ENCODE data around the gene DAB1.

Gene DAB1

GRCh38 chr1:57324388-57324787 lies 99.5 kb downstream of the DAB1 start:
- H4K20me1 ChIP-seq (ENCODE audit: low read depth, low read length), result no peaks in the 10 kb centered on the region
- no peak overlapping the region for H3K9ac ChIP-seq (ENCODE audit: low read length)
- H3K4me3 ChIP-seq (ENCODE audit: insufficient read depth, low read length, poor library complexity, severe bottlenecking), result no peak overlapping the region
- no peaks in the 10 kb centered on the region for H3K27me3 ChIP-seq (ENCODE audit: low read length)
- H3K36me3 ChIP-seq (ENCODE audit: low read length), result no peaks in the 10 kb centered on the region
- H3K9me3 ChIP-seq (ENCODE audit: insufficient read depth, low read length), result no peaks in the 10 kb centered on the region
- no peaks in the 10 kb centered on the region for H3K79me2 ChIP-seq (ENCODE audit: insufficient read depth, low read length)
- TF ChIP-seq, protein P1, sequence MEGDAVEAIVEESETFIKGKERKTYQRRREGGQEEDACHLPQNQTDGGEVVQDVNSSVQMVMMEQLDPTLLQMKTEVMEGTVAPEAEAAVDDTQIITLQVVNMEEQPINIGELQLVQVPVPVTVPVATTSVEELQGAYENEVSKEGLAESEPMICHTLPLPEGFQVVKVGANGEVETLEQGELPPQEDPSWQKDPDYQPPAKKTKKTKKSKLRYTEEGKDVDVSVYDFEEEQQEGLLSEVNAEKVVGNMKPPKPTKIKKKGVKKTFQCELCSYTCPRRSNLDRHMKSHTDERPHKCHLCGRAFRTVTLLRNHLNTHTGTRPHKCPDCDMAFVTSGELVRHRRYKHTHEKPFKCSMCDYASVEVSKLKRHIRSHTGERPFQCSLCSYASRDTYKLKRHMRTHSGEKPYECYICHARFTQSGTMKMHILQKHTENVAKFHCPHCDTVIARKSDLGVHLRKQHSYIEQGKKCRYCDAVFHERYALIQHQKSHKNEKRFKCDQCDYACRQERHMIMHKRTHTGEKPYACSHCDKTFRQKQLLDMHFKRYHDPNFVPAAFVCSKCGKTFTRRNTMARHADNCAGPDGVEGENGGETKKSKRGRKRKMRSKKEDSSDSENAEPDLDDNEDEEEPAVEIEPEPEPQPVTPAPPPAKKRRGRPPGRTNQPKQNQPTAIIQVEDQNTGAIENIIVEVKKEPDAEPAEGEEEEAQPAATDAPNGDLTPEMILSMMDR (IDR thresholded peaks at IDR 0.05; ENCODE audit: insufficient read depth, low read length, poor library complexity, severe bottlenecking), result no peak
- TF ChIP-seq EZH2phosphoT487 (conservative IDR thresholded peaks at IDR 0.05; ENCODE audit: low read length), result no peak
- H3F3A ChIP-seq (ENCODE audit: insufficient read depth), result no peaks in the 10 kb centered on the region
- no peaks in the 10 kb centered on the region for H3K9me2 ChIP-seq (replicated peaks; ENCODE audit: insufficient read depth, low read length)
- H3K27ac ChIP-seq (ENCODE audit: low read depth, low read length), result no peak overlapping the region
- no peak overlapping the region for H2AFZ ChIP-seq (ENCODE audit: low read depth, low read length, severe bottlenecking)
- no peak overlapping the region for H3K4me2 ChIP-seq (ENCODE audit: low read depth, low read length, poor library complexity, severe bottlenecking)

GRCh38 chr1:57321776-57322175 lies 102.1 kb downstream of the DAB1 start:
- Histone ChIP-seq H3K9me2 (replicated peaks; ENCODE audit: insufficient read depth, low read length) (no peaks in the 10 kb centered on the region), H3K27ac (ENCODE audit: low read depth, low read length) (no peak overlapping the region)

GRCh38 chr1:57319791-57320190 lies 104.1 kb downstream of the DAB1 start:
- Histone ChIP-seq H3K4me2 (ENCODE audit: low read depth, low read length, poor library complexity, severe bottlenecking) (no peak overlapping the region), H3F3A (ENCODE audit: insufficient read depth) (no peaks in the 10 kb centered on the region), H3K4me3 (ENCODE audit: insufficient read depth, low read length, poor library complexity, severe bottlenecking) (no peak overlapping the region), H3K27me3 (ENCODE audit: low read length) (no peaks in the 10 kb centered on the region), H2AFZ (ENCODE audit: low read depth, low read length, severe bottlenecking) (no peak overlapping the region), H3K36me3 (ENCODE audit: low read length) (no peaks in the 10 kb centered on the region), H3K27ac (ENCODE audit: low read depth, low read length) (no peak overlapping the region), H4K20me1 (ENCODE audit: low read depth, low read length) (no peaks in the 10 kb centered on the region), H3K9me3 (ENCODE audit: insufficient read depth, low read length) (no peaks in the 10 kb centered on the region), H3K9ac (ENCODE audit: low read length) (no peak overlapping the region), H3K9me2 (replicated peaks; ENCODE audit: insufficient read depth, low read length) (no peaks in the 10 kb centered on the region), H3K79me2 (ENCODE audit: insufficient read depth, low read length) (no peaks in the 10 kb centered on the region)
- TF ChIP-seq, protein P1 (IDR thresholded peaks at IDR 0.05; ENCODE audit: insufficient read depth, low read length, poor library complexity, severe bottlenecking), result no peak
- no peak for TF ChIP-seq EZH2phosphoT487 (conservative IDR thresholded peaks at IDR 0.05; ENCODE audit: low read length)

More at GRCh38 chr1:57321776-57322175, 102.1 kb downstream of the DAB1 start:
- Histone ChIP-seq H3K4me2 (ENCODE audit: low read depth, low read length, poor library complexity, severe bottlenecking) (no peak overlapping the region), H3K36me3 (ENCODE audit: low read length) (no peaks in the 10 kb centered on the region), H3K4me3 (ENCODE audit: insufficient read depth, low read length, poor library complexity, severe bottlenecking) (no peak overlapping the region), H2AFZ (ENCODE audit: low read depth, low read length, severe bottlenecking) (no peak overlapping the region), H3K9ac (ENCODE audit: low read length) (no peak overlapping the region), H3F3A (ENCODE audit: insufficient read depth) (no peaks in the 10 kb centered on the region), H4K20me1 (ENCODE audit: low read depth, low read length) (no peaks in the 10 kb centered on the region), H3K9me3 (ENCODE audit: insufficient read depth, low read length) (no peaks in the 10 kb centered on the region), H3K79me2 (ENCODE audit: insufficient read depth, low read length) (no peaks in the 10 kb centered on the region), H3K27me3 (ENCODE audit: low read length) (no peaks in the 10 kb centered on the region)
- TF ChIP-seq EZH2phosphoT487 (conservative IDR thresholded peaks at IDR 0.05; ENCODE audit: low read length), result no peak
- TF ChIP-seq, protein P1 (IDR thresholded peaks at IDR 0.05; ENCODE audit: insufficient read depth, low read length, poor library complexity, severe bottlenecking), result no peak
